CMK (cell line): ENCODE results near the gene MDM2.
"Not testable (repeated sequence)": the region's sequence is repeated elsewhere in the genome, so short reads cannot be mapped to it uniquely, and the experiment has no call there.

Experiments
- DNase-seq: peaks from one replicate; pipeline ENCODE4 v3.0.0-alpha.2; 2010; ENCODE audit warnings: low read depth

The MDM2 gene

DNA sequence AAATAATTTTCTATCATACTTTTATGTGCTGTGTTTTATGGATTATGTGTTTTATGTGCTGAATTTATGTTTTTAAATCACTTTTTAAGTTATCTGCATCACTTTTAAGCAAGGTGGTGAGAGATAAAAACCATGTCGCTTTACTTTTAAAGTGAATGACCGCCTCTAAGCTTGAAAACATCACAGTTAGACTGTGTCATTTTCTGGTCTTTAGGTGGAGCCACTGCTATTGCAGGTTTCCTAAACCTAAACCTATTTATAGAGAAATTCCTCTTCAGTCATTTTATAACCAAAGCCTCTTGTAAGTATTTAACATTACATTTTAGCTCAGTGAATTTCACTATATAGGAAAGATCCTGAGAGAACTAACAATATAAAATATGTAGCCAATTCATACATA is 21.0 kb upstream of the MDM2 start:
- DNase-seq: no peak

DNA sequence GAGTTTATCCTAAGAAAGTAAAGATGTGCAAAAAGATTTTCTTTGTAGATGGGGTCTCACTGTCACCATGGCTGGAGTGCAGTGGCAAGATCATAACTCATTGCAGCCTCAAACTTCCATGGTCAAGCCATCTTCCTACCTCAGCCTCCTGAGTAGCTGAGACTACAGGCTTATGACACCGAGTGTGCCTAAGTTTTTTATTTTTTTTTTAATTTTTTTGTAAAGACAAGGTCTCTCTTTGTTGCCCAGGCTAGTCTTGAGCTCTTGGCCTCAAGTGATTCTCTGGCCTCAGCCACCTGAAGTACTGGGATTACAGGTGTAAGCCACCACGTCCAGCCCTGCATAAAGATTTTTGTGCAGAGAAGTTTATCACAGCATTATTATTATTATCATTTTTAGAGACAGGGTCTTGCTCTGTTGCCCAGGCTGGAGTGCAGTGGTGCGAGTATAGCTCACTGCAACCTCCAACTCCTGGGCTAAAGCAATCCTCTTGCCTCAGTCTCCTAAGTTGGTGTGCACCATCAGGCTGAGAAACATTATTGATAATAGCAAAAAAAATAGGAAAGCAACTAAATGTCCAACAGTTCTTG is 19.3 kb upstream of the MDM2 start:
- no peak for DNase-seq

GRCh38 chr12:68789144-68789878 is 18.7 kb upstream of the MDM2 start:
- DNase-seq: no peak

DNA sequence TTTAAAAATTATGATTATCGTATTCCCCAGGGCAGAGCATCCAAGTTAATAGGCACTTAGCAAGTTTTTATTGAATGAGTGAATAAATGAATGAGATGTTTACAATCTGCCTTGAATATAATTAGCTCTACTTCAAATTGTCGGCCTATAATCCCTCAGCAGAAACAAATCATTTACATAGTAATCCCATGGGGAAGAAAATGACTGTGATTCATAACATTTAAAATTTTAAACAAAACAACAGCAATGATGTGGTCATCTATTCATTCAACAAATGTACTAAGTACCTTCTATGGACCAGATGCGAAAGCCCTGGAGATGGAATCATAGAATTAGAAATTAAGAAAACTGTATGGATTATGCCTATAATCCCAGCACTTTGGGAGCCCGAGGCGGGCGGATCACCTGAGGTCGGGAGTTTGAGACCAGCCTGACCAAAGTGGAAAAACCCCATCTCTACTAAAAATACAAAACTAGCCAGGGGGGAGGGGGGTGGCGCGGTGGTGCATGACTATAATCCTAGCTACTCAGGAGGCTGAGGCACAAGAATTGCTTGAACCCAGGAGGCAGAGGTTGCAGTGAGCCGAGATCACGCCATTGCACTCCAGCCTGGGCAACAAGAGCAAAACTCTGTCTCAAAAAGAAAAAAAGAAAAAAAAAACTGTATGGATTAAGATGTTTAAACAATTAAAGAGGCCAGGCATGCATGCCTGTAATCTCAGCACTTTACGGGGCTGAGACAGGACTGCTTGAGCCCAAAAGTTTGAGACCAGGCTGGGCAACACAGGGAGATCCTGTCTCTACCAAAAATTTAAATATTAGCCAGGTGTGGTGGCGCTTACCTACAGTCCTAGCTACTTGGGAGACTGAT is 17.7 kb upstream of the MDM2 start:
- DNase-seq: no peak

- DNase-seq: no peak
Observed at GRCh38 chr12:68790952-68791234, 17.1 kb upstream of the MDM2 start.

GRCh38 chr12:68791897-68792481 is 16.0 kb upstream of the MDM2 start:
- DNase-seq: no peak

- no peak for DNase-seq
Observed at GRCh38 chr12:68792952-68793351, 15.0 kb upstream of the MDM2 start.

DNA sequence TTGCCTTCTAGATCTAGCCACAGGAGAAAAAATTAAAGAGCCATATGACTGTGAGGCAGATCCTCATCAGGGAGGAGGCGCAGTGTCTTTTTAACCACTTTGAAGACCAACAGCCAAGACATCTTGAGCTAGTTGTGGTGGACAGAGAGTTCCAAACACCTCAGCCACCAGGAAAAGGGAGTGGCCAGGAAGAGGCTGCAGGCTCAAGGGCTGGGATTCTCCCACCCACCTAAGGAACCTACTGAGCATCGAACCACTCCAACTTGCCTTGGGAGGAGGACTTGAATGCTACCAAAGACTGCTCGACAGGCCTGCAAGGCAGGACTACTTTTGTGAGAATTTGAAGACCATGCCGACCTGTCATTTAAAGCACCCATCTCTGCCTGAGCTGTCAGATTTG is 14.5 kb upstream of the MDM2 start:
- no peak for DNase-seq

- no peak for DNase-seq
Observed at GRCh38 chr12:68793975-68794652, 13.9 kb upstream of the MDM2 start.

- no peak for DNase-seq
Observed at GRCh38 chr12:68794653-68795251, 13.2 kb upstream of the MDM2 start.

GRCh38 chr12:68796399-68796798 is 11.6 kb upstream of the MDM2 start:
- DNase-seq: no peak

DNA sequence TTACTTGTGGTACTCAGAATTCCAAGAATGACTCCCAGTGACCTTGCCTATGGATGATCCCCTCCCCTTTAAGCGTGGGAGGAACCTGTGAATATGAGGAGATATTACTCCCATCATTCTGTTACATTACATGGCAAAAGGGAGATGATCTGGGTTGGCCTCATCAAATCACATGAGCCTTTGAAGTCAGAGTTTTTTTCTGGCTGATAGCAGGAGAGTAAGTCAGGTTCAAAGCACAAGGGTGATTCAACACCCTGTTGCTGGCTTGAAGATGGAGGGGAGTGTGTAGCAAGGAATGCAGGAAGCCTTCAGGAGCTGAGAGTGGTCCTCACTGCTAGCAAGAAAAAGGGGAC is 9.1 kb upstream of the MDM2 start:
- DNase-seq: no peak

GRCh38 chr12:68800294-68800693 is 7.7 kb upstream of the MDM2 start:
- no peak for DNase-seq

GRCh38 chr12:68801124-68801523 is 6.9 kb upstream of the MDM2 start:
- DNase-seq: not testable (repeated sequence)

- DNase-seq: not testable (repeated sequence)
Observed at GRCh38 chr12:68802372-68802745, 5.6 kb upstream of the MDM2 start.

DNA sequence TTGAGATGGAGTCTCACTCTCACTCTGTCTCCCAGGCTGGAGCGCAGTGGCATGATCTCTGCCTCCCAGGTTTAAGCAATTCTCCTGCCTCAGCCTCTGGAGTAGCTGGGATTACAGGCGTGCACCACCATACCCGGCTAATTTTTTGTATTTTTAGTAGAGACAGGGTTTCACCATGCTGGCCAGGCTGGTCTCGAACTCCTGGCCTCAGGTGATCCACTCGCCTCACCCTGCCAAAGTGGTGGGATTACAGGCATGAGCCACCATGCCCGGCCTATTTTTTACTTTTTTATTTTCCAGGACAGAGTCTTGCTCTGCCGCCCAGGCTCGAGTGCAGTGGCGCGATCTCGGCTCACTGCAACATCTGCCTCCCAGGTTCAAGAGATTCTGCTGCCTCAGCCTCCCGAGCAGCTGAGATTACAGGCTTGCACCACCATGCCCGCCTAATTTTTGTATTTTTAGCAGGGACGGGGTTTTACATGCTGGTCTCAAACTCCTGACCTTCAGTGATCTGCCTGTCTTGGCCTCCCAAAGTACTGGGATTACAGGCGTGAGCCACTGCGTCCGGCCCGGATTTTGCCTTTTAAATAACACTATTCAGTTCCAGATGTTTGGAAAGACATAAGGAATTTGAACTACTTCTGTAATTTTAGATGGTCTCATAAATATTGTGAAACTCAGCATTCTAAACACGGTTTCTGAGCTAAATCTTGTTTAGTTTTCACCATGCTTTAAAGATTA is 4.9 kb upstream of the MDM2 start:
- DNase-seq: not testable (repeated sequence)

- no peak for DNase-seq
Observed at GRCh38 chr12:68803948-68804656, 3.9 kb upstream of the MDM2 start.

DNA sequence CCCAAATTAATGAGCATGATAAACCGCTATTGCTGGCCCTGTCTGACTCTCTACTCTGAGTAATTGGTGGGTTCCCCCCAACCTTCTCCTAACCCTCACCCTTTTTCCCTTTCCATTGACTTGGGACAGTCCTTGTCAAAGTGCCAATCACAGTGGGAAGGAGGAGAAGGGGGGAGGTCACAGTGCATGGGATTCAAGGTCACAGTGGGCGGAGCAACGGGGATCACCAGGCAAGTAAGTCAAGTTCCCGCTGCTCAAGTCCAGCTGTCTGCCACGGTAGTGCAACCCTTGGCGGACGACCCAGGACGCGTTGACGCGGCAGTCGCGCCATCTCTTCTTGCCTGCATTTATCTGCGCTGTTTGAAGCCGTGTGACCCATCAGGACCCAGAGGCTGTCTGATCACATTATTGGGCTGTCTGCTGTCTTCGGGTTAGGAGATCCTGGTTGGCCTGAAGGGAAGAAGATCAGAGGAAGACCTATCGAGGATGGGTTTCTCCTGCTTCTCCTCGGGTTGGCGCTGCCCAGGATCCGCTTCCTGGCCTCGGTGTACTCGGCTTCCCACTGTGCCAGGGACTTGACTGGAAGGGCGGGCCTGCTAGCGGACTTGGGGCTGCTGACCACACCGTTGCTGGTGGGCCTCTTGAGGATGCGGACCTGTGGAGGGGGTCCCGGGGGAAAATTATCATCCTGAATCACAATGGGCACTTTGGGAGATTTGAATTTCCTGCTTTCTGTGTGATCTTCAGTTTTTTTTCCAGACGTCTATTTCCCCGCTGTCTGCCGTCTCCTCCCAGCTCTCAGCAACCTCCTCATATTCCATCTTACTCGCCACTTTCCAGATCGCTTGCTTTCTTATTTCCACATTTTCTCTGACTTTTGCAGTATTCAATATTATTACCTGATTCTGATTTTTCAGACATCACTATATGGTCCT is 3.1 kb upstream of the MDM2 start:
- no peak for DNase-seq

DNA sequence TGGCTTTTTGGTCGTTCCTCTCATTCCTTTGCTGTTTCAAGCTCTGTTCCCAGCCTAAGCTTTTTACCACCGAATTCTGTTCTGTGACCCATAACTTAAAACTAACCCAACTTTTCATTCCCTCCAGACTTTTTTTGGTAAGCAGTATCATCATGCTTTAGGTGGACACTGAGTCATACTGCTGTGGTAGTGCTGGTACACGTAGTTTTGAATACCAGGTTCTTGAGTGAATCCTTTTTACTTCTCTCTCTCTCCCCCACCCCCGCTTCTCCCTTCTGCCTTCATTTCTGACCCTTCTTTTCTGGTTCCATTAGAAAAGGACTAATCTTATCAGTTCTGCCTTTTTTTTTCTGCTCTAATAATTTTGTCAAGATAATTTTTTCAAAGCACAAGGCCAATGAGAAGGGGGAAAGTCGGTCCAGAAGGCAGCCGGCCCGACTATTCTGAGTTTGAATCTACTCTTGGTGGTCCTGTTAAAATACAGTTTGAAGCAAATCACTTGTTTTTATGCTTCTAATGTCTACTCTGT is 2.3 kb upstream of the MDM2 start:
- no peak for DNase-seq
